ENCODE measurements around the gene GORAB. TPM values are rescaled to one million over a fixed set of nuclear protein-coding genes. Genes with fewer than 3 reads are reported as not detected.

The GORAB gene
- total RNA-seq, 1 donor from 2014 or later: 10.3 TPM

DNA sequence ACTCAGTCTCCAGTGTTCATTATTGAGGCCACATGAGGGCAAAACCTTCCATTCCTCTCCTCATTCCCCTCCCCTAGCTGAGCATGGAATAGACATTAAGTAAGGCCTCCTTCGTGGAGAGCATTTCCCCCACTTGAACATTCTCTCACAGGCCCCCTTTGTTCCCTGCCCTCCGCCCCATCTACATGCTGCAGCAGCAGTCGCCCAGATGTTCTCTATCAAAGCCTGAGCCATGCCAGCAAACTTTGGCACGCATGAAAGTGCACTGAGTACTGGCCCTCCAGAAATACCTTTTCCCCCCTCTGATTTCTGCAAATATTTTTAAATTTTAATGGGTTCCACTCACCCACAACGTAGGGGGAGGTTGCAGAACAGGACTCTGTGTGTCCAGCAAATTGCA lies 20.9 kb upstream of the GORAB start:
- no peak for DNase-seq (ENCODE audit: low spot score)
- H3K9me3 Mint-ChIP-seq (ENCODE audit: unreplicated experiment): no peaks in the 10 kb centered on the region
- H3K27me3 Mint-ChIP-seq (ENCODE audit: unreplicated experiment): no peaks in the 10 kb centered on the region
- H3K4me3 Mint-ChIP-seq (ENCODE audit: unreplicated experiment): no peak overlapping the region
- TF ChIP-seq, protein P1, sequence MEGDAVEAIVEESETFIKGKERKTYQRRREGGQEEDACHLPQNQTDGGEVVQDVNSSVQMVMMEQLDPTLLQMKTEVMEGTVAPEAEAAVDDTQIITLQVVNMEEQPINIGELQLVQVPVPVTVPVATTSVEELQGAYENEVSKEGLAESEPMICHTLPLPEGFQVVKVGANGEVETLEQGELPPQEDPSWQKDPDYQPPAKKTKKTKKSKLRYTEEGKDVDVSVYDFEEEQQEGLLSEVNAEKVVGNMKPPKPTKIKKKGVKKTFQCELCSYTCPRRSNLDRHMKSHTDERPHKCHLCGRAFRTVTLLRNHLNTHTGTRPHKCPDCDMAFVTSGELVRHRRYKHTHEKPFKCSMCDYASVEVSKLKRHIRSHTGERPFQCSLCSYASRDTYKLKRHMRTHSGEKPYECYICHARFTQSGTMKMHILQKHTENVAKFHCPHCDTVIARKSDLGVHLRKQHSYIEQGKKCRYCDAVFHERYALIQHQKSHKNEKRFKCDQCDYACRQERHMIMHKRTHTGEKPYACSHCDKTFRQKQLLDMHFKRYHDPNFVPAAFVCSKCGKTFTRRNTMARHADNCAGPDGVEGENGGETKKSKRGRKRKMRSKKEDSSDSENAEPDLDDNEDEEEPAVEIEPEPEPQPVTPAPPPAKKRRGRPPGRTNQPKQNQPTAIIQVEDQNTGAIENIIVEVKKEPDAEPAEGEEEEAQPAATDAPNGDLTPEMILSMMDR (IDR thresholded peaks at IDR 0.05; ENCODE audit: unreplicated experiment): no peak
- no peaks in the 10 kb centered on the region for H3K36me3 Mint-ChIP-seq (ENCODE audit: low read depth, unreplicated experiment)
- H3K4me1 Mint-ChIP-seq (ENCODE audit: unreplicated experiment): peaks cover 3% of the 10 kb centered on the region
- no peak overlapping the region for H3K27ac Mint-ChIP-seq (ENCODE audit: unreplicated experiment)

DNA sequence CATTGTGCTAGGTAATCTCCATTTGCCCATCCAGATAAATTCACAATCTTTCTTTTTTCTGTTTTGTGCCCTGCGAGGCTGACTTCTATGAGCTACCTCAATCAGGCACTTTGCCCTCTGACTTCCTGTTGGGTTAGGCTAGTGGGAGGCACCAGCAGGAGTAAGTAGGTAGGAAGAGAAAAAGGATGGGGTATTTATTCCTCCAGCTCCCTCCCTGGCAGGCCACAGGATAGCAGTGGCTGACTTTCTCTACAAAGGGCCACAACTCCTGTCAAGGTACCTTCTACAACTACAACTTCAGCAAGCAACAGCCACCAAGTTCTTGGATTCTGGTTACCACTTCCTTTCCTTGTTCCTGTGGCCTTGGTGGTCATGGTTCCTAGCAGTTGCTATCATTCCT lies 18.8 kb upstream of the GORAB start:
- Mint-ChIP-seq H3K27ac (ENCODE audit: unreplicated experiment) (no peak overlapping the region), H3K4me3 (ENCODE audit: unreplicated experiment) (no peak overlapping the region), H3K9me3 (ENCODE audit: unreplicated experiment) (no peaks in the 10 kb centered on the region), H3K27me3 (ENCODE audit: unreplicated experiment) (no peaks in the 10 kb centered on the region), H3K4me1 (ENCODE audit: unreplicated experiment) (peaks cover 3% of the 10 kb centered on the region), H3K36me3 (ENCODE audit: low read depth, unreplicated experiment) (no peaks in the 10 kb centered on the region)
- TF ChIP-seq, protein P1 (IDR thresholded peaks at IDR 0.05; ENCODE audit: unreplicated experiment): no peak
- no peak for DNase-seq (ENCODE audit: low spot score)

DNA sequence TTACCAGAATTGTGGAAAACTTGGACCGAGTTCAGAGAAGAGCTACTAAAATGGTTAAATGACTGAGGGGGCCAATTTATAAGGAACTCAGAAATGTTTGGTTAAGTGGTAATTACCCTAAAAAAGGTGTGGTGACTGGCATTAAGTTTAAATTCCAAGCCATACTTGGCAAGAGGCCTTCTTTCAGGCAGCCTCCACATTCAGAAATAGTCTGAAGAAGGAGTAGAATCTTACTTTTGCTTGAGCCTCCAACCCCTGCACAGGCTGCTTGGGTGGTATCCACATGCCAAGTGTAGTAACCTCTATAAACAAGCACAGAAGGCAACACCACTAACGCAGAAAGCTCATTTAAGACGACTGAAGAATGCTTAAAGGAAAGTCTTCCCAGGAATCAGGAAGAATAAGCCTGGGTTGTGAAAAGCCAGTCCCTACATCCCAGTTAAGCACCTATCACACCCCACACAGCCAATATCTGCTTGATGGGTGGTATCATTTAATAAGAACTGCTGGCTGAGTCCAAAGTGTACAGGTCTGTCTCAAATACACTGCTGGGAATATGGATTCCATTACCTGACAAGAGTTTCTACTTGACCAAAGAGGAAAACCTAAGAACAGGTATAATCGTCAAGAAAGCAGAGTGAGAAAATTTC lies 13.7 kb upstream of the GORAB start:
- H3K9me3 Mint-ChIP-seq (ENCODE audit: unreplicated experiment): no peaks in the 10 kb centered on the region
- no peak overlapping the region for H3K27ac Mint-ChIP-seq (ENCODE audit: unreplicated experiment)
- DNase-seq (ENCODE audit: low spot score): no peak
- no peaks in the 10 kb centered on the region for H3K36me3 Mint-ChIP-seq (ENCODE audit: low read depth, unreplicated experiment)
- TF ChIP-seq, protein P1 (IDR thresholded peaks at IDR 0.05; ENCODE audit: unreplicated experiment): no peak
- no peak overlapping the region for H3K4me3 Mint-ChIP-seq (ENCODE audit: unreplicated experiment)
- H3K27me3 Mint-ChIP-seq (ENCODE audit: unreplicated experiment): no peaks in the 10 kb centered on the region
- H3K4me1 Mint-ChIP-seq (ENCODE audit: unreplicated experiment): no peaks in the 10 kb centered on the region

DNA sequence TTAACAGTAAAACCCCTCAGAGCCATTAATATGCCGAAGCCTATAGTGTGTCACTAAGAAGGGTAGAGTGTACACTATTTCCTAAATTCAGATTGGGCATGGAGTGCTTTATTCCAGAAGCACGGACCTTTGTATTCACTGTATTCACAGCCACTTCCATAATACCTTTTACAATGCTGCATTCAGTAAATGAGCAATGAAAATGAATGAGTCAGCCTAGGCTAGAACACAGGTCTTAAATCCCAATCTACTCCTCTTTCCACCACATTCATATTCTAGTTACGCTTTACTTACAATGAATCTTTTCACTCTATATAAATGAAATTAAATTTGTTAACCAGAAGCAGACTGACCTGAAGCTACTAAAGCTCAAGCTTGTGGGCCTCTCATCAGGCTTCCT lies 13.0 kb upstream of the GORAB start:
- no peaks in the 10 kb centered on the region for H3K27me3 Mint-ChIP-seq (ENCODE audit: unreplicated experiment)
- H3K9me3 Mint-ChIP-seq (ENCODE audit: unreplicated experiment): no peaks in the 10 kb centered on the region
- TF ChIP-seq, protein P1 (IDR thresholded peaks at IDR 0.05; ENCODE audit: unreplicated experiment): no peak
- no peak overlapping the region for H3K27ac Mint-ChIP-seq (ENCODE audit: unreplicated experiment)
- no peaks in the 10 kb centered on the region for H3K4me1 Mint-ChIP-seq (ENCODE audit: unreplicated experiment)
- H3K36me3 Mint-ChIP-seq (ENCODE audit: low read depth, unreplicated experiment): no peaks in the 10 kb centered on the region
- no peak overlapping the region for H3K4me3 Mint-ChIP-seq (ENCODE audit: unreplicated experiment)
- no peak for DNase-seq (ENCODE audit: low spot score)

DNA sequence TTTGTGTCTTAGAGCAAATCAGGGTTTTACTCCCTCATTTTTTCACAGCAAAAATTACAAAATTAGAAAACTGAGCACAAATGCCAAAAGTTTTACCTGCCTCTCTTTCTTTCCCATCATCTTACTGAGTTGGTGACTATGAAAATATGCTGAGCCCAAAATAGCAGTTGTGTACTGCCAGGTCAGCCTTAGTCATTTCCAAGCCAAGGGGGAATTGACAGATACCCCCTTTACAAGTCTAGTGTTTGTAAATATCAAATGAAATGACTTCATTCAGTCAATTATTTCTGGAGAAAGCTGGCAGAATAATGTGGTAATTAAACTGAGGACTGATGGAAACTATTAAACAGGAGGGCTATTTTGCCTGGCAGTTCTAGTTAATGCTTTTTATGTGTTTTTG lies 11.4 kb upstream of the GORAB start:
- no peak for DNase-seq (ENCODE audit: low spot score)
- Mint-ChIP-seq H3K27me3 (ENCODE audit: unreplicated experiment) (no peaks in the 10 kb centered on the region), H3K36me3 (ENCODE audit: low read depth, unreplicated experiment) (no peaks in the 10 kb centered on the region), H3K4me1 (ENCODE audit: unreplicated experiment) (no peaks in the 10 kb centered on the region), H3K9me3 (ENCODE audit: unreplicated experiment) (no peaks in the 10 kb centered on the region), H3K4me3 (ENCODE audit: unreplicated experiment) (no peak overlapping the region), H3K27ac (ENCODE audit: unreplicated experiment) (no peak overlapping the region)
- TF ChIP-seq, protein P1 (IDR thresholded peaks at IDR 0.05; ENCODE audit: unreplicated experiment): no peak
